Erythroblast (primary cell): Measurements from ENCODE around the gene MAP2K6.

Experiments used
- GATA1 ChIP-seq: IDR thresholded peaks from 2 replicates; pipeline ENCODE4 v1.6.1; 2011; ENCODE audit warnings: low read depth, mild to moderate bottlenecking, control low read depth, low read length, moderate library complexity
- POLR2A ChIP-seq: IDR thresholded peaks from 2 replicates; pipeline ENCODE4 v1.6.1; 2011; ENCODE audit warnings: mild to moderate bottlenecking, low read length

DNA sequence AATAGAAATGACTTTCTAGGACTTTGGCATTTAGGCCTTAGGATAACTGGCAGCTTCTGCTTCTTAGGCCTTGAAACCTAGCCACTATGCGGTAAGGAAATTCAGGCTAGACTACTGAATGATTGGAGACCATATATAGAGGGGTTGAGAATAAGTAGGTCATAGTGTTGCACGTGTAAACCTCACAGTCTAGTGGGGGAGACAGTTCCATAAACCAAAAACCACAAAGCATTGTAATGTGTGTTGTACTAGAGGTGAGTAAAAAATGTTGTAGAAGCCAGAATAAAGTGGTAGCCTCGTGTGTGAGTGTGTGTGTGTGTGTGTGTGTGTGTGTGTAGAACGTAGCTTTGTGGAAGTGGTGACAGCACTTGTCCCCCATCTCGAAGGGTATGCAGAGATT is 188.5 kb downstream of the MAP2K6 start:
- no peak for TF ChIP-seq POLR2A
- TF ChIP-seq GATA1, result no peak
